Right kidney (tissue), 1 donor: ENCODE results near the gene FAM53C.
"Not testable (repeated sequence)": the region's sequence is repeated elsewhere in the genome, so short reads cannot be mapped to it uniquely, and the experiment has no call there.

Experiments
- DNase-seq: peaks from one replicate; pipeline ENCODE4 v3.0.0-alpha.2; 2016

Gene FAM53C

GRCh38 chr5:138389332-138389731 is 51.3 kb downstream of the FAM53C start:
- DNase-seq = no peak

DNA sequence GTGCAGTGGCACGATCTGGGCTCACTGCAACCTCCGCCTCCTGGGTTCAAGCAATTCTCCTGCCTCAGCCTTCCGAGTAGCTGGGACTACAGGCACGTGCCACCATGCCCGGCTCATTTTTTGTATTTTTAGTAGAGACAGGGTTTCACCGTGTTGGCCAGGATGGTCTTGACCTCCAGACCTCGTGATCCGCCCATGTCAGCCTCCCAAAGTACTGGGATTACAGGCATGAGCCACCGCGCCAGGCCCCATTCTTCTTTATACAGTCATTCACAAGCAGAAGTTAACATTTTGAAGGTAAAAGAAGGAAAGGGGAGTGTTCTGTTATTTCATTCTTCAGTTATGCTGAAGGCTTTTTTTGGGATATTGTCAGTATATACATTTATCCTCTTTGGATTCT is 51.8 kb downstream of the FAM53C start:
- not testable (repeated sequence) for DNase-seq

GRCh38 chr5:138391859-138392386 is 53.9 kb downstream of the FAM53C start:
- no peak for DNase-seq
